H1 (cell line): ENCODE data around the gene OR6B2. TPM values are rescaled to one million over a fixed set of nuclear protein-coding genes. Genes with fewer than 3 reads are reported as not detected.
A peak's percentile ranks its signal among the peaks of the same experiment; 100 is the strongest.

ENCODE experiments used
- CTCF ChIA-PET: fragments of 300-600 bp; sonication (Branson Sonifier 250); formaldehyde crosslinking; loops from one replicate; lab custom pipeline; 2021; ENCODE audit not compliant: partially characterized antibody; lab: Charles Lee
- POLR2A ChIA-PET: fragments of 300-600 bp; sonication (Branson Sonifier 250); formaldehyde crosslinking; loops from one replicate; lab custom pipeline; 2021; ENCODE audit warnings: inconsistent platforms; ENCODE audit not compliant: partially characterized antibody; lab: Charles Lee
- DNase-seq, 2 experiments: peaks; one replicate each; pipeline versions ENCODE4 v3.0.0 to v3.0.0-alpha.2; 2010 to 2022; ENCODE audit warnings: low spot score in 2 of 2, low read depth in 1 of 2, mixed read lengths in 1 of 2
- FAIRE-seq: peaks from 2 replicates; lab custom pipeline; 2011; peaks lifted over from hg19 to GRCh38; lab: Jason Lieb, UNC
- H2AFZ ChIP-seq: 2 replicates; pipeline ENCODE4 v1.8.1; 2012; ENCODE audit warnings: low read length, inconsistent platforms
- H2AK5ac ChIP-seq: 2 replicates; pipeline ENCODE4 v1.6.1; 2013; ENCODE audit warnings: low read depth, low read length
- H2BK120ac ChIP-seq: replicated peaks from 2 replicates; pipeline ENCODE3; 2013; ENCODE audit warnings: low read depth, low read length, inconsistent platforms
- H2BK12ac ChIP-seq: 2 replicates; pipeline ENCODE4 v1.6.1; 2013; ENCODE audit warnings: low read depth, low read length
- H2BK15ac ChIP-seq: 2 replicates; pipeline ENCODE4 v1.6.1; 2013; ENCODE audit warnings: low read length
- H2BK20ac ChIP-seq: 2 replicates; pipeline ENCODE4 v1.6.1; 2013; ENCODE audit warnings: low read length
- H2BK5ac ChIP-seq: 2 replicates; pipeline ENCODE4 v1.6.1; 2013; ENCODE audit warnings: low read depth, low read length
- H3K14ac ChIP-seq: 2 replicates; pipeline ENCODE4 v1.6.1; 2013; ENCODE audit warnings: inconsistent platforms; ENCODE audit not compliant: insufficient read length
- H3K18ac ChIP-seq: 2 replicates; pipeline ENCODE4 v1.6.1; 2013; ENCODE audit warnings: low read length; ENCODE audit errors: extremely low read depth
- H3K23ac ChIP-seq: 2 replicates; pipeline ENCODE4 v1.6.1; 2013; ENCODE audit warnings: inconsistent platforms; ENCODE audit not compliant: insufficient read length
- H3K23me2 ChIP-seq: 2 replicates; pipeline ENCODE4 v1.6.1; 2013; ENCODE audit warnings: low read depth, low read length
- H3K27ac ChIP-seq: 2 replicates; pipeline ENCODE4 v1.6.1; 2011; ENCODE audit warnings: low read depth, low read length, inconsistent platforms
- H3K27me3 ChIP-seq, 4 experiments: replicated peaks in 1 of 4; 1 replicate in 1 of 4; 2 replicates in 3 of 4; pipeline versions ENCODE4 v1.6.1 to v1.8.1; 2011 to 2013; ENCODE audit warnings: low read length in 3 of 4, mild to moderate bottlenecking in 3 of 4, inconsistent platforms in 2 of 4, mixed read lengths in 2 of 4, moderate library complexity in 1 of 4; ENCODE audit not compliant: control insufficient read depth in 3 of 4, insufficient read depth in 3 of 4; ENCODE audit errors: extremely low read depth in 1 of 4
- H3K36me3 ChIP-seq, 4 experiments: 2 replicates each; pipeline versions ENCODE4 v1.6.1 to v1.8.1; 2011 to 2013; ENCODE audit warnings: mild to moderate bottlenecking in 4 of 4, low read length in 3 of 4, moderate library complexity in 2 of 4, control low read depth in 1 of 4, inconsistent platforms in 1 of 4; ENCODE audit not compliant: insufficient read depth in 4 of 4, control insufficient read depth in 2 of 4
- H3K4ac ChIP-seq: replicated peaks from 2 replicates; pipeline ENCODE3; 2013; ENCODE audit warnings: low read length, low read depth, mixed read lengths, inconsistent platforms; ENCODE audit not compliant: insufficient read length
- H3K4me1 ChIP-seq, 4 experiments: replicated peaks in 1 of 4; 1 replicate in 1 of 4; 2 replicates in 3 of 4; pipeline versions ENCODE4 v1.6.1 to v1.8.1; 2011 to 2013; ENCODE audit warnings: low read length in 3 of 4, inconsistent platforms in 2 of 4, mixed read lengths in 1 of 4; ENCODE audit not compliant: insufficient read depth in 4 of 4, control insufficient read depth in 3 of 4
- H3K4me2 ChIP-seq, 2 experiments: 2 replicates each; pipeline versions ENCODE4 v1.6.1 to v1.8.1; 2011 to 2013; ENCODE audit warnings: low read depth in 2 of 2, low read length in 2 of 2, control low read depth in 1 of 2, inconsistent platforms in 1 of 2, mild to moderate bottlenecking in 1 of 2; ENCODE audit not compliant: insufficient read depth in 1 of 2
- H3K4me3 ChIP-seq, 4 experiments: fragments of 200-600, 300-600 bp in 1 of 4; sonication (generic), shearing (Covaris generic), sonication (Bioruptor Twin) in 1 of 4; 2 replicates each; pipeline versions ENCODE4 v1.5.1 to v1.8.1; 2011 to 2016; ENCODE audit warnings: low read length in 4 of 4, low read depth in 3 of 4, control low read depth in 2 of 4, inconsistent platforms in 2 of 4, mild to moderate bottlenecking in 2 of 4, mixed read lengths in 1 of 4, moderate library complexity in 1 of 4; ENCODE audit not compliant: insufficient read depth in 2 of 4; ENCODE audit errors: extremely low read depth in 1 of 4
- H3K56ac ChIP-seq: replicated peaks from 2 replicates; pipeline ENCODE3; 2013; ENCODE audit warnings: low read depth, mild to moderate bottlenecking, mixed read lengths, low read length, inconsistent platforms; ENCODE audit not compliant: insufficient read length
- H3K79me1 ChIP-seq: 2 replicates; pipeline ENCODE4 v1.6.1; 2013; ENCODE audit warnings: low read depth, low read length, control low read depth
- H3K79me2 ChIP-seq, 2 experiments: 2 replicates each; pipeline versions ENCODE4 v1.6.1 to v1.8.1; 2012 to 2013; ENCODE audit warnings: low read length in 2 of 2, mild to moderate bottlenecking in 2 of 2, inconsistent platforms in 1 of 2; ENCODE audit not compliant: insufficient read depth in 2 of 2, control insufficient read depth in 1 of 2
- H3K9ac ChIP-seq, 4 experiments: replicated peaks in 1 of 4; 1 replicate in 1 of 4; 2 replicates in 3 of 4; pipeline versions ENCODE4 v1.6.1 to v1.8.1; 2011 to 2013; ENCODE audit warnings: low read depth in 3 of 4, low read length in 3 of 4, control low read depth in 2 of 4, mild to moderate bottlenecking in 2 of 4, moderate library complexity in 2 of 4, inconsistent platforms in 1 of 4; ENCODE audit errors: extremely low read depth in 1 of 4
- H3K9me3 ChIP-seq, 2 experiments: 2 replicates each; pipeline versions ENCODE4 v1.6.1 to v1.8.1; 2012 to 2013; ENCODE audit warnings: mild to moderate bottlenecking in 2 of 2, moderate library complexity in 2 of 2, control low read depth in 1 of 2, inconsistent platforms in 1 of 2, low read depth in 1 of 2, low read length in 1 of 2, mixed read lengths in 1 of 2; ENCODE audit not compliant: insufficient read depth in 2 of 2
- H4K20me1 ChIP-seq, 2 experiments: replicated peaks in 1 of 2; 2 replicates each; pipeline versions ENCODE3 to v1.8.1; 2011 to 2013; ENCODE audit warnings: inconsistent platforms in 2 of 2, low read length in 2 of 2, mild to moderate bottlenecking in 1 of 2; ENCODE audit not compliant: insufficient read depth in 2 of 2, control insufficient read depth in 1 of 2
- H4K5ac ChIP-seq: 2 replicates; pipeline ENCODE4 v1.6.1; 2013; ENCODE audit warnings: low read length, low read depth, mixed read lengths, inconsistent platforms; ENCODE audit not compliant: insufficient read length
- H4K8ac ChIP-seq: 2 replicates; pipeline ENCODE4 v1.8.0; 2013; ENCODE audit warnings: mild to moderate bottlenecking, moderate library complexity, low read length, inconsistent platforms; ENCODE audit not compliant: insufficient read depth; ENCODE audit errors: extremely low read depth
- H4K91ac ChIP-seq: replicated peaks from 2 replicates; pipeline ENCODE3; 2013; ENCODE audit warnings: low read length, mixed read lengths, inconsistent platforms; ENCODE audit not compliant: insufficient read length
- ATF3 ChIP-seq: IDR thresholded peaks from 2 replicates; pipeline ENCODE4 v1.6.1; 2011; ENCODE audit warnings: low read depth, mild to moderate bottlenecking, low read length; ENCODE audit not compliant: insufficient read depth
- BCL11A ChIP-seq, 2 experiments: IDR thresholded peaks; one replicate each; pipeline ENCODE4 v1.6.1; 2011; ENCODE audit warnings: low read depth in 2 of 2, low read length in 2 of 2, mild to moderate bottlenecking in 2 of 2
- EGR1 ChIP-seq: IDR thresholded peaks from 2 replicates; pipeline ENCODE4 v1.6.1; 2011; ENCODE audit warnings: low read depth, low read length, borderline replicate concordance
- EP300 ChIP-seq, 2 experiments: IDR thresholded peaks; 1 replicate in 1 of 2; 2 replicates in 1 of 2; pipeline ENCODE4 v1.6.1; 2011 to 2012; ENCODE audit warnings: low read depth in 2 of 2, low read length in 2 of 2, mild to moderate bottlenecking in 2 of 2, borderline replicate concordance in 1 of 2, inconsistent platforms in 1 of 2, moderate library complexity in 1 of 2
- KDM1A ChIP-seq: fragments of 200-600, 300-600 bp; sonication (generic); IDR thresholded peaks from 2 replicates; pipeline ENCODE4 v1.7.1; 2016; ENCODE audit warnings: mild to moderate bottlenecking, low read length, borderline replicate concordance
- PHF8 ChIP-seq: fragments of 200-600 bp; sonication (generic); conservative IDR thresholded peaks from 2 replicates; pipeline ENCODE4 v1.7.1; 2012; ENCODE audit warnings: low read depth, mild to moderate bottlenecking, inconsistent platforms, low read length, moderate library complexity
- POLR2A ChIP-seq, 2 experiments: IDR thresholded peaks; 1 replicate in 1 of 2; 2 replicates in 1 of 2; pipeline ENCODE4 v1.6.1; 2011; ENCODE audit warnings: low read depth in 2 of 2, low read length in 2 of 2, mild to moderate bottlenecking in 2 of 2; ENCODE audit errors: control extremely low read depth in 1 of 2
- RAD21 ChIP-seq, 2 experiments: IDR thresholded peaks in 1 of 2; conservative IDR thresholded peaks in 1 of 2; 2 replicates each; pipeline ENCODE4 v1.6.1; 2011; ENCODE audit warnings: low read depth in 2 of 2, low read length in 2 of 2, improper control_type of control experiment in 1 of 2, inconsistent platforms in 1 of 2, mild to moderate bottlenecking in 1 of 2, moderate library complexity in 1 of 2
- SP1 ChIP-seq: IDR thresholded peaks from 2 replicates; pipeline ENCODE4 v1.6.1; 2011; ENCODE audit warnings: low read depth, low read length
- TEAD4 ChIP-seq: IDR thresholded peaks from 2 replicates; pipeline ENCODE4 v1.6.1; 2012; ENCODE audit warnings: low read depth, low read length, inconsistent platforms, mixed read lengths
- WGBS, 2 experiments: shearing (Covaris generic) in 1 of 2; methylation state at CpG; one replicate each; pipeline versions ENCODE4 v1.1.6 to v1.1.7; 2013 to 2015; ENCODE audit warnings: low lambda C conversion rate in 2 of 2, mixed read lengths in 2 of 2, inconsistent platforms in 1 of 2, low coverage in 1 of 2, missing lambda C conversion rate in 1 of 2; ENCODE audit not compliant: insufficient replicate concordance in 2 of 2, insufficient coverage in 1 of 2, insufficient read length in 1 of 2; ENCODE audit errors: extremely low coverage in 1 of 2, missing lambda C conversion rate in 1 of 2; 5-methylcytosine and 5-hydroxymethylcytosine counted together
- polyA plus RNA-seq, 7 experiments: library from polyadenylated mRNA; depleted of rRNA in 3 of 7; stranded (reverse) in 5 of 7; unstranded in 2 of 7; fragments of >200 nt in 5 of 7; fragments of 200-250 nt in 2 of 7; gene quantifications; 1 replicate in 5 of 7; 2 replicates in 1 of 7; 4 replicates in 1 of 7; pipeline versions ENCODE4 v1.2.1 to v1.2.3, GENCODE V29; 2011 to 2013; ENCODE audit warnings: missing spikeins in 2 of 7, mixed read lengths in 2 of 7
- total RNA-seq: library from RNA; stranded (reverse); fragmentation: NEBNext Ultra II Directional; extraction: Animal tissue kit (Norgen Biotek cat#: 25700); gene quantifications from 2 replicates; pipeline ENCODE4 v1.2.1, GENCODE V29; 2021

OR6B2 gene
- total and polyA plus RNA-seq, 2 of the 8 experiments (the other 6 are each of a cell fraction or from before 2014, with no cell fraction given) = not detected

- Histone ChIP-seq H2AFZ (no peak overlapping the region; the same call in 1 of the 2 replicates), H3K27ac (no peak overlapping the region), H4K91ac (no peak overlapping the region), H2BK12ac (no peak overlapping the region), H3K9me3 (no peaks in the 10 kb centered on the region), H2AK5ac (no peak overlapping the region), H3K14ac (no peak overlapping the region), H3K23me2 (no peaks in the 10 kb centered on the region; the same call in 1 of the 2 replicates), H3K4me2 (no peak overlapping the region), H3K18ac (no peak overlapping the region), H2BK120ac (no peak overlapping the region), H3K4ac (no peak overlapping the region), H3K9ac (no peak overlapping the region), H3K79me2 (no peaks in the 10 kb centered on the region), H4K8ac (no peak overlapping the region), H4K20me1 (no peaks in the 10 kb centered on the region), H3K23ac (no peak overlapping the region), H3K79me1 (no peaks in the 10 kb centered on the region), H2BK5ac (no peak overlapping the region), H3K36me3 (no peaks in the 10 kb centered on the region), H3K27me3 (no peaks in the 10 kb centered on the region), H3K4me3 (no peak overlapping the region), H4K5ac (no peak overlapping the region), H2BK15ac (no peak overlapping the region), H2BK20ac (no peak overlapping the region), H3K56ac (no peak overlapping the region), H3K4me1 (no peaks in the 10 kb centered on the region; a peak in 2 of 7 replicates)
- ChIA-PET CTCF (interaction anchor here (0.6 to 1.1 kb wide), 3 partner anchors 67 to 372 kb away, joined by 3 read pairs; no protein-coding TSS in a partner anchor), POLR2A (no interaction called here)
- FAIRE-seq = no peak
- WGBS, 2 experiments = 87% methylated on average over 5 of the region's 5 CpGs; no CpG with 5 or more reads in 1 of the 2 experiments
- DNase-seq = no peak
- no peak for TF ChIP-seq POLR2A (IDR thresholded peaks at IDR 0.05; ENCODE audit: control extremely low read depth in 1 of 2, low read depth in 2 of 2, low read length in 2 of 2)
- peak in 1 of 2 experiments; percentile 23; a peak in 1 of 4 replicates for TF ChIP-seq RAD21 (IDR thresholded peaks at IDR 0.05 in 1 of 2, conservative IDR thresholded peaks at IDR 0.05 in 1 of 2; ENCODE audit: low read depth in 2 of 2, low read length in 2 of 2)
- no peak for TF ChIP-seq KDM1A
- TF ChIP-seq ATF3 = no peak
- TF ChIP-seq PHF8 = no peak
- TF ChIP-seq BCL11A (IDR thresholded peaks at IDR 0.05; ENCODE audit: low read depth in 2 of 2, low read length in 2 of 2) = no peak
- no peak for TF ChIP-seq SP1
- TF ChIP-seq EGR1 = no peak
- TF ChIP-seq EP300 (IDR thresholded peaks at IDR 0.05; ENCODE audit: borderline replicate concordance in 1 of 2, low read depth in 2 of 2, low read length in 2 of 2) = no peak
- TF ChIP-seq TEAD4 = no peak
Measured at GRCh38 chr2:240066489-240066888, 36.3 kb upstream of the OR6B2 start.
